ENCODE results near the gene TRAFD1. TPM values are rescaled to one million over a fixed set of nuclear protein-coding genes. Genes with fewer than 3 reads are reported as not detected.
"Not testable (repeated sequence)": the region's sequence is repeated elsewhere in the genome, so short reads cannot be mapped to it uniquely, and the experiment has no call there.

The TRAFD1 gene
- total RNA-seq, 1 donor from 2014 or later, result 40.4 TPM

GRCh38 chr12:112149596-112149995 lies 24.2 kb downstream of the TRAFD1 start:
- H3K27ac Mint-ChIP-seq, result peak overlapping the region; percentile 96
- H3K4me1 Mint-ChIP-seq (ENCODE audit: unreplicated experiment), result peaks cover 8% of the 10 kb centered on the region
- H3K36me3 Mint-ChIP-seq, result peaks cover 56% of the 10 kb centered on the region
- peak; percentile 67 for DNase-seq (ENCODE audit: extremely low spot score, unreplicated experiment)
- no peaks in the 10 kb centered on the region for H3K27me3 Mint-ChIP-seq
- H3K4me3 Mint-ChIP-seq, result peak overlapping the region; percentile 51
- TF ChIP-seq, protein P1, sequence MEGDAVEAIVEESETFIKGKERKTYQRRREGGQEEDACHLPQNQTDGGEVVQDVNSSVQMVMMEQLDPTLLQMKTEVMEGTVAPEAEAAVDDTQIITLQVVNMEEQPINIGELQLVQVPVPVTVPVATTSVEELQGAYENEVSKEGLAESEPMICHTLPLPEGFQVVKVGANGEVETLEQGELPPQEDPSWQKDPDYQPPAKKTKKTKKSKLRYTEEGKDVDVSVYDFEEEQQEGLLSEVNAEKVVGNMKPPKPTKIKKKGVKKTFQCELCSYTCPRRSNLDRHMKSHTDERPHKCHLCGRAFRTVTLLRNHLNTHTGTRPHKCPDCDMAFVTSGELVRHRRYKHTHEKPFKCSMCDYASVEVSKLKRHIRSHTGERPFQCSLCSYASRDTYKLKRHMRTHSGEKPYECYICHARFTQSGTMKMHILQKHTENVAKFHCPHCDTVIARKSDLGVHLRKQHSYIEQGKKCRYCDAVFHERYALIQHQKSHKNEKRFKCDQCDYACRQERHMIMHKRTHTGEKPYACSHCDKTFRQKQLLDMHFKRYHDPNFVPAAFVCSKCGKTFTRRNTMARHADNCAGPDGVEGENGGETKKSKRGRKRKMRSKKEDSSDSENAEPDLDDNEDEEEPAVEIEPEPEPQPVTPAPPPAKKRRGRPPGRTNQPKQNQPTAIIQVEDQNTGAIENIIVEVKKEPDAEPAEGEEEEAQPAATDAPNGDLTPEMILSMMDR (conservative IDR thresholded peaks at IDR 0.05), result no peak
- no peaks in the 10 kb centered on the region for H3K9me3 Mint-ChIP-seq

- peaks cover 8% of the 10 kb centered on the region for H3K4me1 Mint-ChIP-seq (ENCODE audit: unreplicated experiment)
- no peak overlapping the region for H3K4me3 Mint-ChIP-seq
- DNase-seq (ENCODE audit: extremely low spot score, unreplicated experiment), result peak; percentile 48
- no peaks in the 10 kb centered on the region for H3K27me3 Mint-ChIP-seq
- H3K27ac Mint-ChIP-seq, result peak overlapping the region; percentile 54
- peaks cover 62% of the 10 kb centered on the region for H3K36me3 Mint-ChIP-seq
- TF ChIP-seq, protein P1 (conservative IDR thresholded peaks at IDR 0.05), result no peak
- no peaks in the 10 kb centered on the region for H3K9me3 Mint-ChIP-seq
Measured at GRCh38 chr12:112151766-112152541, 26.6 kb downstream of the TRAFD1 start.

GRCh38 chr12:112153181-112153892 lies 28.0 kb downstream of the TRAFD1 start:
- no peak overlapping the region for H3K4me3 Mint-ChIP-seq
- H3K9me3 Mint-ChIP-seq, result peaks cover 6% of the 10 kb centered on the region
- peaks cover 66% of the 10 kb centered on the region for H3K36me3 Mint-ChIP-seq
- DNase-seq (ENCODE audit: extremely low spot score, unreplicated experiment), result peak; percentile 45
- no peaks in the 10 kb centered on the region for H3K27me3 Mint-ChIP-seq
- TF ChIP-seq, protein P1 (conservative IDR thresholded peaks at IDR 0.05), result no peak
- no peak overlapping the region for H3K27ac Mint-ChIP-seq
- peaks cover 2% of the 10 kb centered on the region for H3K4me1 Mint-ChIP-seq (ENCODE audit: unreplicated experiment)

- H3K4me3 Mint-ChIP-seq, result no peak overlapping the region
- H3K27me3 Mint-ChIP-seq, result no peaks in the 10 kb centered on the region
- H3K9me3 Mint-ChIP-seq, result peaks cover 6% of the 10 kb centered on the region
- H3K36me3 Mint-ChIP-seq, result peaks cover 63% of the 10 kb centered on the region
- H3K4me1 Mint-ChIP-seq (ENCODE audit: unreplicated experiment), result no peaks in the 10 kb centered on the region
- TF ChIP-seq, protein P1 (conservative IDR thresholded peaks at IDR 0.05), result no peak
- DNase-seq (ENCODE audit: extremely low spot score, unreplicated experiment), result peak; percentile 22
- H3K27ac Mint-ChIP-seq, result no peak overlapping the region
Measured at GRCh38 chr12:112153893-112154219, 28.5 kb downstream of the TRAFD1 start.

GRCh38 chr12:112158461-112159145 lies 33.2 kb downstream of the TRAFD1 start:
- not testable (repeated sequence) for H3K4me1 Mint-ChIP-seq (ENCODE audit: unreplicated experiment); DNase-seq (ENCODE audit: extremely low spot score, unreplicated experiment); H3K9me3 Mint-ChIP-seq; H3K27me3 Mint-ChIP-seq; H3K27ac Mint-ChIP-seq; H3K4me3 Mint-ChIP-seq
- H3K36me3 Mint-ChIP-seq, result peaks cover 59% of the 10 kb centered on the region

- Mint-ChIP-seq H3K4me3 (no peak overlapping the region), H3K36me3 (peaks cover 54% of the 10 kb centered on the region), H3K27me3 (no peaks in the 10 kb centered on the region), H3K9me3 (peaks cover 6% of the 10 kb centered on the region), H3K27ac (no peak overlapping the region), H3K4me1 (ENCODE audit: unreplicated experiment) (no peaks in the 10 kb centered on the region)
- TF ChIP-seq, protein P1 (conservative IDR thresholded peaks at IDR 0.05), result no peak
- DNase-seq (ENCODE audit: extremely low spot score, unreplicated experiment), result no peak
Measured at GRCh38 chr12:112159146-112159541, 33.8 kb downstream of the TRAFD1 start.

Data from type B pancreatic cell (in vitro differentiated cells).